B cell (primary cell): ENCODE measurements around the gene BRD4.

Experiments used
- EZH2 ChIP-seq: IDR thresholded peaks from 2 replicates; pipeline ENCODE4 v1.6.1; 2012; ENCODE audit warnings: borderline replicate concordance, low read depth, mild to moderate bottlenecking, moderate library complexity, low read length; ENCODE audit not compliant: insufficient read depth, poor library complexity, severe bottlenecking
- TF ChIP-seq, protein P1 (sequence below): fragments of 200-600 bp; IDR thresholded peaks from one replicate; pipeline ENCODE4 v1.8.0; 2022; ENCODE audit warnings: antibody characterized with exemption, mild to moderate bottlenecking

- TF ChIP-seq, protein P1, sequence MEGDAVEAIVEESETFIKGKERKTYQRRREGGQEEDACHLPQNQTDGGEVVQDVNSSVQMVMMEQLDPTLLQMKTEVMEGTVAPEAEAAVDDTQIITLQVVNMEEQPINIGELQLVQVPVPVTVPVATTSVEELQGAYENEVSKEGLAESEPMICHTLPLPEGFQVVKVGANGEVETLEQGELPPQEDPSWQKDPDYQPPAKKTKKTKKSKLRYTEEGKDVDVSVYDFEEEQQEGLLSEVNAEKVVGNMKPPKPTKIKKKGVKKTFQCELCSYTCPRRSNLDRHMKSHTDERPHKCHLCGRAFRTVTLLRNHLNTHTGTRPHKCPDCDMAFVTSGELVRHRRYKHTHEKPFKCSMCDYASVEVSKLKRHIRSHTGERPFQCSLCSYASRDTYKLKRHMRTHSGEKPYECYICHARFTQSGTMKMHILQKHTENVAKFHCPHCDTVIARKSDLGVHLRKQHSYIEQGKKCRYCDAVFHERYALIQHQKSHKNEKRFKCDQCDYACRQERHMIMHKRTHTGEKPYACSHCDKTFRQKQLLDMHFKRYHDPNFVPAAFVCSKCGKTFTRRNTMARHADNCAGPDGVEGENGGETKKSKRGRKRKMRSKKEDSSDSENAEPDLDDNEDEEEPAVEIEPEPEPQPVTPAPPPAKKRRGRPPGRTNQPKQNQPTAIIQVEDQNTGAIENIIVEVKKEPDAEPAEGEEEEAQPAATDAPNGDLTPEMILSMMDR = no peak
- no peak for TF ChIP-seq EZH2
These were observed 41.3 kb upstream of the BRD4 start for GRCh38 chr19:15373644-15374043.
